Bronchial epithelial cell (primary cell): ENCODE data around the gene GNPNAT1. TPM values are rescaled to one million over a fixed set of nuclear protein-coding genes. Genes with fewer than 3 reads are reported as not detected.

Experiments used
- DNase-seq: peaks from one replicate; pipeline ENCODE4 v3.0.0-alpha.2; 2010; ENCODE audit warnings: low read depth
- FAIRE-seq: peaks from 2 replicates; lab custom pipeline; 2011; peaks lifted over from hg19 to GRCh38; lab: Jason Lieb, UNC
- H3K27me3 ChIP-seq: 2 replicates; pipeline ENCODE4 v1.5.1; 2011; ENCODE audit warnings: low read length; ENCODE audit not compliant: control insufficient read depth, insufficient read depth
- H3K36me3 ChIP-seq: 2 replicates; pipeline ENCODE4 v1.5.1; 2011; ENCODE audit warnings: low read length; ENCODE audit not compliant: control insufficient read depth, insufficient read depth
- H3K4me3 ChIP-seq: 2 replicates; pipeline ENCODE4 v1.5.1; 2011; ENCODE audit warnings: mild to moderate bottlenecking, low read depth, low read length, control low read depth
- CTCF ChIP-seq: IDR thresholded peaks from 2 replicates; pipeline ENCODE4 v1.5.1; 2011; ENCODE audit warnings: mild to moderate bottlenecking, moderate library complexity, low read length, control low read depth, inconsistent platforms; ENCODE audit not compliant: insufficient read depth, severe bottlenecking
- total RNA-seq: library from RNA; depleted of rRNA; stranded (reverse); fragments of >200 nt; gene quantifications from 2 replicates; pipeline ENCODE4 v1.2.1, GENCODE V29; 2014

GNPNAT1 gene
- total RNA-seq, 1 donor from 2014 or later = 57.1 TPM

GRCh38 chr14:52821805-52822250, 30.4 kb upstream of the GNPNAT1 start:
- no peak for TF ChIP-seq CTCF
- DNase-seq = no peak
- Histone ChIP-seq H3K27me3 (no peaks in the 10 kb centered on the region), H3K4me3 (no peak overlapping the region), H3K36me3 (no peaks in the 10 kb centered on the region)
- FAIRE-seq = no peak

DNA sequence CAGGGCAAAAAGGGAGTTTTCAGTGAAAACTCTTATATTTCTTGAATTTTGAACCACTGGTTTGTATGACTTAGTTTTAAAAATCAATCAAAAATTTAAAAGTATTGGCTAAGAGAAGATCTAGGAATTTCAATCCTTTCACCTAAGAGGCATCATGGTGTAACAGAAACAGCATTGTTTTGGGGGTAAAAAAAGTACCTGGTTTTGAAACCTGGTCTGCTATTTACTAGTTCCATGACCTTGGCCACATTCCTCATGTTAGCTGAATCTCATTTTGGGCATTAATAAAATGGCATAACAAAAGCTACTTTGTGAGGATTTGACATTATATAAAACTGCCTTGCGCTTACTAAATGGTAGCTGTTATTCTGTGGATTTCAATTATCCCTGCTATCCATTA, 16.7 kb upstream of the GNPNAT1 start:
- Histone ChIP-seq H3K27me3 (no peaks in the 10 kb centered on the region), H3K36me3 (no peaks in the 10 kb centered on the region), H3K4me3 (no peak overlapping the region)
- TF ChIP-seq CTCF = no peak
- DNase-seq (no peak), FAIRE-seq (no peak)

- Histone ChIP-seq H3K27me3 (no peaks in the 10 kb centered on the region), H3K4me3 (no peak overlapping the region), H3K36me3 (no peaks in the 10 kb centered on the region)
- no peak for DNase-seq
- TF ChIP-seq CTCF = no peak
- FAIRE-seq = no peak
These were observed 14.7 kb upstream of the GNPNAT1 start for GRCh38 chr14:52806115-52806514.

- DNase-seq (peak; percentile 99), FAIRE-seq (no peak)
- H3K4me3 ChIP-seq = no peak overlapping the region
- no peak for TF ChIP-seq CTCF
- no peaks in the 10 kb centered on the region for H3K27me3 ChIP-seq
- H3K36me3 ChIP-seq = no peaks in the 10 kb centered on the region
These were observed 11.2 kb upstream of the GNPNAT1 start for GRCh38 chr14:52802597-52802996.

GRCh38 chr14:52801014-52801712, 9.8 kb upstream of the GNPNAT1 start:
- no peaks in the 10 kb centered on the region for H3K27me3 ChIP-seq
- TF ChIP-seq CTCF = no peak
- H3K36me3 ChIP-seq = no peaks in the 10 kb centered on the region
- peak; percentile 68 for DNase-seq
- no peak overlapping the region for H3K4me3 ChIP-seq
- no peak for FAIRE-seq

DNA sequence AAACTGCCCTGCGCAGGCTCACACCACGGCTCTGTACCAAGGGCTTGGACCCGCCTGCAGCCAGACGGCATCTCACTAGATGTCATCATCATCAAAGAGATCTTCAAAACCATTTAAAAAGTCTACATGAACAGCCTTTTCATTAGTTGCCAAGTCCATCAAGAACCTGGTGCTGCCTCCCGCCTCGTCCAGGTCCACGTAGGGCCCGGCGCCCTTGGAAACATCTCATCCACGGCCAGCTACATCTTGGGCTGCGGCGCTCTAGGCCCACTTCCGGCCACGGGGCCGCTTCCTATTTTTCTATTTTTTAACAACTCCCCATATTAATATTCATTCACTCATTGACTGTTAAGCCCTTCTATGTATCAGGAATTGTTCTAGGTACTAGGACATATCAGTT, 7.4 kb upstream of the GNPNAT1 start:
- Histone ChIP-seq H3K36me3 (no peaks in the 10 kb centered on the region), H3K4me3 (no peak overlapping the region), H3K27me3 (no peaks in the 10 kb centered on the region)
- TF ChIP-seq CTCF = no peak
- DNase-seq (no peak), FAIRE-seq (no peak)
